GM12878 (cell line): Measurements from ENCODE around the gene HSD17B1. TPM values are rescaled to one million over a fixed set of nuclear protein-coding genes. Genes with fewer than 3 reads are reported as not detected.

Experiments used
- ATAC-seq: fragments of 200-7000 bp; cut with Tn5 transposase; 3 replicates; pipeline ENCODE4 v1.9.1; 2020; ENCODE audit warnings: mild to moderate bottlenecking, moderate library complexity
- BruUV-seq: library from RNA; stranded (reverse); fragments of 400-500 nt; replicated peaks from 2 replicates; lab custom pipeline; 2021; lab: Mats Ljungman, UMichigan
- CTCF ChIA-PET: fragments of 300-600 bp; sonication (Branson Sonifier 250); formaldehyde crosslinking; extraction: SDS; loops from one replicate; lab custom pipeline; 2021; ENCODE audit warnings: inconsistent platforms; lab: Yijun Ruan, JAX
- POLR2A ChIA-PET: fragments of 350-600 bp; formaldehyde crosslinking; extraction: SDS; loops from one replicate; lab custom pipeline; 2021; ENCODE audit warnings: inconsistent platforms; lab: Charles Lee
- RAD21 ChIA-PET: fragments of 300-600 bp; sonication (Branson Sonifier 250); formaldehyde crosslinking; loops from one replicate; lab custom pipeline; 2023; ENCODE audit warnings: antibody characterized with exemption; ENCODE audit not compliant: unreplicated experiment; lab: Charles Lee
- SMC1A ChIA-PET: fragments of 300-600 bp; sonication (Branson Sonifier 250); formaldehyde crosslinking; loops from one replicate; lab custom pipeline; 2023; ENCODE audit not compliant: unreplicated experiment, uncharacterized antibody; lab: Charles Lee
- DNase-seq: peaks from one replicate; pipeline ENCODE4 v3.0.0-alpha.2; 2011; ENCODE audit warnings: low read depth, low spot score
- FAIRE-seq: peaks from 3 replicates; lab custom pipeline; 2011; peaks lifted over from hg19 to GRCh38; lab: Jason Lieb, UNC
- H2AFZ ChIP-seq: 2 replicates; pipeline ENCODE4 v1.6.0; 2011; ENCODE audit warnings: low read depth, low read length, control low read depth; ENCODE audit not compliant: control insufficient read depth
- H3K27ac ChIP-seq: 2 replicates; pipeline ENCODE4 v1.5.1; 2011; ENCODE audit warnings: control low read depth; ENCODE audit not compliant: control insufficient read depth, insufficient read depth
- H3K27me3 ChIP-seq, 2 experiments: replicated peaks in 1 of 2; 2 replicates each; pipeline versions ENCODE4 v1.6.0 to v1.6.1; 2011; ENCODE audit warnings: low read length in 1 of 2; ENCODE audit not compliant: control insufficient read depth in 2 of 2, insufficient read depth in 2 of 2
- H3K36me3 ChIP-seq, 2 experiments: 2 replicates each; pipeline ENCODE4 v1.5.1; 2011; ENCODE audit warnings: low read length in 1 of 2; ENCODE audit not compliant: control insufficient read depth in 2 of 2, insufficient read depth in 2 of 2
- H3K4me1 ChIP-seq: 2 replicates; pipeline ENCODE4 v1.6.1; 2011; ENCODE audit warnings: mild to moderate bottlenecking, low read length, moderate library complexity, mixed read lengths; ENCODE audit not compliant: control insufficient read depth, insufficient read depth
- H3K4me2 ChIP-seq: 2 replicates; pipeline ENCODE4 v1.6.0; 2011; ENCODE audit warnings: control low read depth; ENCODE audit not compliant: control insufficient read depth, insufficient read depth
- H3K4me3 ChIP-seq: fragments of 200-600 bp; sonication (generic); 2 replicates; pipeline ENCODE4 v1.5.1; 2016
- H3K79me2 ChIP-seq: 2 replicates; pipeline ENCODE4 v1.6.0; 2011; ENCODE audit warnings: low read length; ENCODE audit not compliant: control insufficient read depth, insufficient read depth
- H3K9ac ChIP-seq: 2 replicates; pipeline ENCODE4 v1.8.0; 2011; ENCODE audit warnings: low read length, control low read depth, mixed read lengths; ENCODE audit not compliant: control insufficient read depth, insufficient read depth
- H3K9me3 ChIP-seq: replicated peaks from 3 replicates; pipeline ENCODE4 v1.5.1; 2011; ENCODE audit warnings: mild to moderate bottlenecking, low read length; ENCODE audit not compliant: control insufficient read depth, insufficient read depth
- H4K20me1 ChIP-seq: 2 replicates; pipeline ENCODE4 v1.6.0; 2011; ENCODE audit not compliant: control insufficient read depth, insufficient read depth
- BMI1 ChIP-seq: fragments of 450-650 bp; IDR thresholded peaks from 2 replicates; pipeline ENCODE4 v1.6.1; 2016; ENCODE audit warnings: mild to moderate bottlenecking, moderate library complexity, borderline replicate concordance
- CEBPB ChIP-seq, 2 experiments: fragments of 150-350 bp in 1 of 2; IDR thresholded peaks; 2 replicates each; pipeline ENCODE4 v1.6.1; 2012 to 2014; ENCODE audit warnings: low read depth in 2 of 2, low read length in 2 of 2, borderline replicate concordance in 1 of 2, inconsistent platforms in 1 of 2
- CREM ChIP-seq: IDR thresholded peaks from 2 replicates; pipeline ENCODE4 v1.6.1; 2014; ENCODE audit warnings: antibody characterized with exemption, low read depth
- ETV6 ChIP-seq, 2 experiments: fragments of 450-650 bp in 1 of 2; IDR thresholded peaks in 1 of 2; conservative IDR thresholded peaks in 1 of 2; 2 replicates each; pipeline ENCODE4 v1.6.1; 2014; ENCODE audit warnings: antibody characterized with exemption in 1 of 2, borderline replicate concordance in 1 of 2, low read depth in 1 of 2, mild to moderate bottlenecking in 1 of 2, moderate library complexity in 1 of 2
- KLF5 ChIP-seq: fragments of 450-650 bp; IDR thresholded peaks from 2 replicates; pipeline ENCODE4 v1.6.1; 2014; ENCODE audit warnings: mild to moderate bottlenecking; ENCODE audit not compliant: partially characterized antibody
- MEF2A ChIP-seq: IDR thresholded peaks from 2 replicates; pipeline ENCODE4 v1.6.1; 2011; ENCODE audit warnings: low read depth, mild to moderate bottlenecking, low read length, moderate library complexity; ENCODE audit not compliant: insufficient read depth
- NFYA ChIP-seq: IDR thresholded peaks from 2 replicates; pipeline ENCODE4 v1.6.1; 2011; ENCODE audit warnings: low read depth, mild to moderate bottlenecking, low read length, improper control_type of control experiment, borderline replicate concordance
- PML ChIP-seq: IDR thresholded peaks from 2 replicates; pipeline ENCODE4 v1.6.1; 2012; ENCODE audit warnings: low read length, inconsistent platforms
- RUNX3 ChIP-seq: IDR thresholded peaks from 2 replicates; pipeline ENCODE4 v1.6.1; 2012; ENCODE audit warnings: low read length, inconsistent platforms
- SMARCA5 ChIP-seq: fragments of 450-650 bp; IDR thresholded peaks from 2 replicates; pipeline ENCODE4 v1.6.1; 2017; ENCODE audit warnings: mild to moderate bottlenecking
- SPI1 ChIP-seq: IDR thresholded peaks from 2 replicates; pipeline ENCODE4 v1.6.1; 2011; ENCODE audit warnings: low read depth, mild to moderate bottlenecking, low read length, moderate library complexity, borderline replicate concordance; ENCODE audit not compliant: insufficient read depth
- SREBF2 ChIP-seq: IDR thresholded peaks from 2 replicates; pipeline ENCODE4 v1.6.1; 2012; ENCODE audit warnings: mild to moderate bottlenecking, low read length
- SUPT20H ChIP-seq: IDR thresholded peaks from 2 replicates; pipeline ENCODE4 v1.6.1; 2011; ENCODE audit warnings: low read depth, mild to moderate bottlenecking, low read length, moderate library complexity, borderline replicate concordance; ENCODE audit not compliant: control insufficient read depth
- TCF12 ChIP-seq: IDR thresholded peaks from 2 replicates; pipeline ENCODE4 v1.6.1; 2011; ENCODE audit warnings: low read depth, mild to moderate bottlenecking, low read length
- ZSCAN29 ChIP-seq: fragments of 450-650 bp; IDR thresholded peaks from 2 replicates; pipeline ENCODE4 v1.6.1; 2017; ENCODE audit warnings: mild to moderate bottlenecking, moderate library complexity
- WGBS: methylation state at CpG from one replicate; pipeline ENCODE4 v1.1.6; 2016; ENCODE audit warnings: low lambda C conversion rate; ENCODE audit not compliant: insufficient replicate concordance, insufficient coverage; ENCODE audit errors: missing lambda C conversion rate; 5-methylcytosine and 5-hydroxymethylcytosine counted together
- in situ Hi-C: fragments of 300-500 bp; cut with MboI; formaldehyde crosslinking; loops from 9 replicates; pipeline ENCODE4 v1.14.3; 2018; ENCODE audit warnings: mixed read lengths
- intact Hi-C: fragments of 100-400 bp; cut with micrococcal nuclease; formaldehyde crosslinking; loops from one replicate; pipeline ENCODE4 v1.14.2; 2022; ENCODE audit not compliant: unreplicated experiment
- polyA plus RNA-seq, 11 experiments: library from polyadenylated mRNA; depleted of rRNA in 4 of 11; unstranded in 6 of 11; stranded (reverse) in 5 of 11; fragments of >200 nt; fragmentation: Nextera tagmentation in 4 of 11; fragmentation: Illumina TruSeq in 1 of 11; extraction: Ambion mirVana in 4 of 11; extraction: Trizol in 1 of 11; gene quantifications; 1 replicate in 1 of 11; 2 replicates in 10 of 11; pipeline versions ENCODE4 v1.2.1 to v1.2.3, GENCODE V29; 2011 to 2016; ENCODE audit warnings: inconsistent platforms in 2 of 11, missing spikeins in 2 of 11, low read depth in 1 of 11
- total RNA-seq, 4 experiments: library from RNA; depleted of rRNA in 3 of 4; stranded (reverse); fragments of >200 nt in 3 of 4; fragmentation: Illumina TruSeq in 1 of 4; extraction: Trizol in 1 of 4; gene quantifications; 2 replicates each; pipeline versions ENCODE4 v1.2.1 to v1.2.3, GENCODE V29; 2013 to 2021
- TF ChIP-seq, protein P1 (sequence below): IDR thresholded peaks from 2 replicates; pipeline ENCODE4 v1.6.1; 2012; ENCODE audit warnings: low read depth, low read length, improper control_type of control experiment
- TF ChIP-seq, protein P2 (sequence below): fragments of 450-650 bp; IDR thresholded peaks from 2 replicates; pipeline ENCODE4 v1.6.1; 2016; ENCODE audit warnings: mild to moderate bottlenecking

HSD17B1 gene
- total and polyA plus RNA-seq, 10 of the 15 experiments (the other 5 are each of a cell fraction or from before 2014, with no cell fraction given), result 0.15 to 1.1 (median 0.42) TPM

DNA sequence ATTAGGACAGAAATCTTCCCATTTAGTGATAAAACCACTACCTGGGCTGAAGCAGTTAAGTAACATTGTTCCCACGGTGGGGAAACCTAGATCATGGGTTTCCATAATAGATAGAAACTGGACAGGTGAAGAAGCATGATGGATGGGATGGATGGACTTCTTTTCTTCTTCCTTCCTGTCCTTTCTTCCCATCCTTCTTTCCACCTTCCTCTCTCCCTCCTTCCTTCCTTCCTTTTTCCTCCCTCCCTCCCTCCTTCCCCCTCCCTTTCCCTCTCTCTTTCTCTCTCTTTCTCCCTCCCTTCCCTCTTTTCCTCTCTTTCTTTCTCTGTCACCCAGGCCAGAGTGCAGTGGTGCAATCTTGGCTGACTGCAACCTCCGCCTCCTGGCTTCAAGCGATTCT is 21.7 kb downstream of the HSD17B1 start:
- no peak overlapping the region for H3K9ac ChIP-seq
- intact Hi-C loops, result loop anchor here (10.0 kb wide), 1 partner anchor 360 kb away; no protein-coding TSS in a partner anchor
- peaks cover 4% of the 10 kb centered on the region for H3K4me1 ChIP-seq
- H2AFZ ChIP-seq, result no peak overlapping the region
- peaks cover 16% of the 10 kb centered on the region for H3K79me2 ChIP-seq
- FAIRE-seq, result no peak
- TF ChIP-seq ZSCAN29 (no peak), SREBF2 (no peak), SPI1 (no peak), KLF5 (no peak), SUPT20H (no peak), BMI1 (no peak), NFYA (no peak), SMARCA5 (no peak), PML (no peak), CREM (no peak), CEBPB (IDR thresholded peaks at IDR 0.05; ENCODE audit: borderline replicate concordance in 1 of 2, low read depth in 2 of 2, low read length in 2 of 2) (no peak), RUNX3 (no peak), TCF12 (no peak), ETV6 (conservative IDR thresholded peaks at IDR 0.05 in 1 of 2, IDR thresholded peaks at IDR 0.05 in 1 of 2; ENCODE audit: borderline replicate concordance in 1 of 2, low read depth in 1 of 2) (no peak), MEF2A (no peak)
- TF ChIP-seq, protein P1, sequence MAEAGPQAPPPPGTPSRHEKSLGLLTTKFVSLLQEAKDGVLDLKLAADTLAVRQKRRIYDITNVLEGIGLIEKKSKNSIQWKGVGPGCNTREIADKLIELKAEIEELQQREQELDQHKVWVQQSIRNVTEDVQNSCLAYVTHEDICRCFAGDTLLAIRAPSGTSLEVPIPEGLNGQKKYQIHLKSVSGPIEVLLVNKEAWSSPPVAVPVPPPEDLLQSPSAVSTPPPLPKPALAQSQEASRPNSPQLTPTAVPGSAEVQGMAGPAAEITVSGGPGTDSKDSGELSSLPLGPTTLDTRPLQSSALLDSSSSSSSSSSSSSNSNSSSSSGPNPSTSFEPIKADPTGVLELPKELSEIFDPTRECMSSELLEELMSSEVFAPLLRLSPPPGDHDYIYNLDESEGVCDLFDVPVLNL, result no peak
- TF ChIP-seq, protein P2, sequence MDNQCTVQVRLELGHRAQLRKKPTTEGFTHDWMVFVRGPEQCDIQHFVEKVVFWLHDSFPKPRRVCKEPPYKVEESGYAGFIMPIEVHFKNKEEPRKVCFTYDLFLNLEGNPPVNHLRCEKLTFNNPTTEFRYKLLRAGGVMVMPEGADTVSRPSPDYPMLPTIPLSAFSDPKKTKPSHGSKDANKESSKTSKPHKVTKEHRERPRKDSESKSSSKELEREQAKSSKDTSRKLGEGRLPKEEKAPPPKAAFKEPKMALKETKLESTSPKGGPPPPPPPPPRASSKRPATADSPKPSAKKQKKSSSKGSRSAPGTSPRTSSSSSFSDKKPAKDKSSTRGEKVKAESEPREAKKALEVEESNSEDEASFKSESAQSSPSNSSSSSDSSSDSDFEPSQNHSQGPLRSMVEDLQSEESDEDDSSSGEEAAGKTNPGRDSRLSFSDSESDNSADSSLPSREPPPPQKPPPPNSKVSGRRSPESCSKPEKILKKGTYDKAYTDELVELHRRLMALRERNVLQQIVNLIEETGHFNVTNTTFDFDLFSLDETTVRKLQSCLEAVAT, result no peak
- DNase-seq, result no peak
- no peak overlapping the region for H3K27ac ChIP-seq
- ChIA-PET SMC1A (interaction anchor here (1.3 kb wide), 1 partner anchor 33 kb away, joined by 3 read pairs; no protein-coding TSS in a partner anchor), CTCF (interaction anchor here (1.0 to 6.8 kb wide), 2 partner anchors 12 to 186 kb away, joined by 3 to 164 read pairs; partner anchors contain the start of genes COASY and RAMP2), RAD21 (no interaction called here), POLR2A (interaction anchor here (1.5 kb wide), 1 partner anchor 44 kb away, joined by 3 read pairs; no protein-coding TSS in a partner anchor)
- H3K9me3 ChIP-seq, result no peaks in the 10 kb centered on the region
- H3K27me3 ChIP-seq, result no peaks in the 10 kb centered on the region
- in situ Hi-C loops, result loop anchor here (10.0 kb wide), 1 partner anchor 190 kb away; the partner anchor contains the start of gene RAMP2
- WGBS, result 94% methylated on average over 3 of the region's 3 CpGs
- H4K20me1 ChIP-seq, result peaks cover 2% of the 10 kb centered on the region; the same call in 1 of the 2 replicates
- no TSS peak for BruUV-seq
- H3K36me3 ChIP-seq, result peaks cover 17 to 29% of the 10 kb centered on the region in 2 experiments
- H3K4me2 ChIP-seq, result no peak overlapping the region
- H3K4me3 ChIP-seq, result no peak overlapping the region
- ATAC-seq, result no peak
